Activated CD4-positive, alpha-beta T cell treated with anti-CD3 and anti-CD28 coated beads for 4 hours (primary cell): ENCODE measurements around the gene ATR.
"Not testable (repeated sequence)": the region's sequence is repeated elsewhere in the genome, so short reads cannot be mapped to it uniquely, and the experiment has no call there.

Experiments
- DNase-seq, 2 donors: peaks; one replicate each; pipeline ENCODE4 v3.0.0-alpha.2; 2020

ATR gene

DNA sequence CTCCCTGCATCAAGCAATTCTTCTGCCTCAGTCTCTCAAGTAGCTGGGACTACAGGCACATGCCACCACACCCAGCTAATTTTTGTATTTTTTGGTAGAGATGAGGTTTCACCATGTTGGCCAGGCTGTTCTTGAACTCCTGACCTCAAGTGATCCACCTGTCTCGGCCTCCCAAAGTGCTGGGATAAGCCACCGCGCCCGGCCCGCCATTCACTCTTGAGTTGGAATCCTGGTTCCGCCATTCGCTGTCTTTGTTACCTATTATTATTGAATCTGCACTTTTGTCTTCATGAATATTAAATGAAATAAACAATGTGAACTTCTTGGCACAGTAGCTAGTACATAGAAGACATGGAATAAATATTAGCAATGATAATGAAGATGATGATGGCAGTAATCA is 13.7 kb upstream of the ATR start:
- not testable (repeated sequence) for DNase-seq

DNA sequence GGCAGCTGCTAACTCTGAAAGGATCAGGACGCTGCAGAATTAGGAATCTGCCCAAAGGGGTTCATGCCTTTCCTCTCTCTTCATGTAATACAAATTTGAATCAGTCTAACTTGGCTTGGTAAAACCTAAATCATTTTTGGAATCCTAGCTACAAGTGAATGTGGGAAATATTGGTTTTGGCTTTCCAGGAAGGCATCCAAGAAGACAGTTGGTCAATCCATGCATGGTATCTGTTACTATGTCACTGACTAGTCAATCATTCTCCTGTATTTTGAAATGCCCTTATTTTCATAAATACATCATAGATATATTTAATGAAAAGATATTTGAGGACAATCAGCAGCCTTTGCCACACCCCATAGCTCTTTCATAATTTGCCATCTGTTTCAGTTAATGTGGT is 10.2 kb upstream of the ATR start:
- no peak for DNase-seq

DNA sequence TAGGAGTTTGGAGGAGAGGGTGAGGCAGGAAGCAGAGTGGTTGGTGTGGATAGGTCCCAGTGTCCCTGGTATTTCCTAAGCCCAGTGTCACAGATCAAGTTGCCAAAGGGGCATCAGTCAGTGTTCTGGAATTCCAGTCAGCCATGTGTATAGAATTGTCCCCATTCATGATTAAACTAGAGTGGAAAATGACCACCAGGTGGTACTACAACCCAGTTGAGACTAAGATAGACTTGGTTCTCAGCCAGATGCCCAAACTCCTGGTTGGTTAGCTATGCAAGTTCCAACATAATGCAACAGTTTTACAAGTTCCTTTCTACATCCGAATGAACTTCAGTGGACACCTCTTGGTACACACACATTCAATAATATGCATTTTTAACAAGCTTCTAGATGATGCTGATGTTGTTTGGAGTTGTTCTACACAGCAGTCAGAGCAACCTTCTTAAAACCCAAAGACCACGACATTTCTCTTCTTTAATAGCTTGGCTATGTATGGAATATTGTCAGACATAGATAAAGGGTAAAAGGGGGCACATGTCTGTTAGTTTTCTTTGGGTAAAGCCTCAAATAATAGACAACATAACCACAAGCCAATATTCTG is 8.4 kb upstream of the ATR start:
- peak; percentile 18 to 35 for DNase-seq

DNA sequence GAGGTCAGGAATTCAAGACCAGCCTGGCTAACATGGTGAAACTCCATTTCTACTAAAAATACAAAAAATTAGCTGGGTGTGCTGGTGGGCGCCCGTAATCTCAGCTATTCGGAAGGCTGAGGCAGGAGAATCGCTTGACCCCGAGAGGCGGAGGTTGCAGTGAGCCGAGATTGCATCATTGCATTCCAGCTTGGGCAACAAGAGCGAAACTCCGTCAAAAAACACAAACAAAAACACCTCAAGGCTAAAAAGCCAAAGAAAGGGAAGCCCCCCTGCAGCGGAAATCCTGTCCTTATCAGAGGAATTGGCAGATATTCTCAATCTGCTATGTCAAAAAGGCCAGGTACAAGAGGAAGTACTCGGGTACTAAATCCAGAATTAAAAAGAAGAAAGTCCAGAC is 2.5 kb upstream of the ATR start:
- not testable (repeated sequence) for DNase-seq

- no peak for DNase-seq
Observed at GRCh38 chr3:142580061-142580423, 1.5 kb upstream of the ATR start.

GRCh38 chr3:142577696-142578328 is 721 bp downstream of the ATR start:
- no peak for DNase-seq

- DNase-seq, result no peak
Observed at GRCh38 chr3:142576792-142577191, 1.7 kb downstream of the ATR start.

- no peak for DNase-seq
Observed at GRCh38 chr3:142574665-142575064, 3.9 kb downstream of the ATR start.

GRCh38 chr3:142574223-142574622 is 4.3 kb downstream of the ATR start:
- not testable (repeated sequence) for DNase-seq

DNA sequence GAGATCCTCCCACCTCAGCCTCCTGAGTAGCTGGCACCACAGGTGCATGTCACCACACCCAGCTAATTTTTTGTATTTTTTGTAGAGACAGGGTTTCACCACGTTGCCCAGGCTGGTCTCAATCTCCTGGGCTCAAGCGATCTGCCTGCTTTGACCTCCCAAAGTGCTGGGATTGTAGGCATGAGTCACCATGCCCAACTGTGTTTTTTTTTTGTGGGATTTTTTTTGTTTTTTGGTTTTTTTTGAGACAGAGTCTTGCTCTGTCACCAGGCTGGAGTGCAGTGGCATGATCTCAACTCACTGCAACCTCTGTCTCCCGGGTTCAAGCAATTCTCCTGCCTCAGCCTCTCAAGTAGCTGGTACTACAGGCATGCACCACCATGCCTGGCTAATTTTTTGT is 9.1 kb downstream of the ATR start:
- not testable (repeated sequence) for DNase-seq

DNA sequence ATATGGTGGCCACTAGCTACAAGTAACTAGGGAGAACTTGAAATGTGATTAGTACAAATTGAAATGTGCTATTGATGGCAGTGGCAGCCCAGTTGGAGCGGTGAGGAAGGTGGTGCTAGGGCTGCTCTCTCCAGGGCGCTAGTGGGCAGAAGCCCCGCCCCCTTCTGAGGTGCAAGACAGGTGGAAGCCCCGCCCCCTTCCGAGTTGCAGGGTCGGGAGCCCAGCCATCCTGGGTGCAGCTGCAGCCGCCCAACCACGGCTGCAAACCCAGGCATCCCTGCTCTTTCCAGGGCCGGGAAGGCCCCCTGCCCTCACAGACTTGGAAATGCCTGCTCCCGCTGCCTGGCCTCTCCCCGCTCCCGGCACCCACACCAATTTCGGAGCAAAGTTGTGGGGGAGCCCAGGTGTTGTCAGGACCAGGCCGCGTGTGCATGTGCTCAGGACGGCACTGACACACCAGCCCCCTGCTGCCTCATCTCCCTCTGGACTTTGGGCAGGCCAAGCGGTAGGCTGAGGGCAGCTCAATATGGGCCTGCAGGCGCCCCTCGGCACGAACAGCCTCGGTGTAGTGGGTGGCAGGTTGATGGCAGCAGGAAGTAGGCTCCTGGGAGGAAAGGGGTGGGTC is 10.0 kb downstream of the ATR start:
- no peak for DNase-seq

DNA sequence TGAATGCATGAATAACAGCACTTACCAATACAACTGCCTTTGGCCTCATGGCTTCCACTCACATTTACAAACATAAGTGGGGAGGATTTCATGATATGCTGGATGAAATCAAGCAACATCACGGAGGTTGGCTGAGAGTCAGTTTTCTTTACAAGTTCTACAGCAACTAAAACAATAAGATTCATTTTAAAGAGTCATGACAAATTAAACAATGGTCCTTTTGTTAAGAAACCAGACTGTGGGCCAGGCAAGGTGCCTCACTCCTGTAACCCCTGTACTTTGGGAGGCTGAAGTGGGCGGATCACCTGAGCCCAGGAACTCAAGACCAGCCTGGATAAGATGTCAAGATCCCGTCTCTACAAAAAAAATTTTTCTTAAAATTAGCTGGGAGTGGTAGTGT is 12.4 kb downstream of the ATR start:
- no peak for DNase-seq

DNA sequence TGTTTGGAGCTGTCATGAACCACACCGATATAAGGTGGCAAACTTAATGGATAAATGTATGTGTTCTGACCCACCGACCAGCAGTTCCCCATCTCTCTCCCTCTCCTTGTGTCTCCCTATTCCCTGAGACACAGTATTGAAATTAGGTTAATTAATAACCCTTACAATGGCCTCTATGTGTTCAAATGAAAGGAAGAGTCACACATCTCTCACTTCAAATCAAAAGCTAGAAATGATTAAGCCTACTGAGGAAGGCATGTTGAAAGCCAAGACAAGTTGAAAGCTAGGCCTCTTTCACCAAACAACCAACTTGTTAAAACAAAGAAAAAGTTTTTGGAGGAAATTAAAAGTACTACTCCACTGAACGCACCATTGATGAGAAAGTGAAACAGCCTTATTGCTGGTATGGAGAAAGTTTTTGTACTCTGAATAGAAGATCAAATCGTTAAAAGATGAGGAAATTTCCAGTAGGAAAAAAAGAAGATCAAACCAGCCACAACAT is 15.0 kb downstream of the ATR start:
- no peak for DNase-seq

- no peak for DNase-seq
Observed at GRCh38 chr3:142560118-142560517, 18.4 kb downstream of the ATR start.

DNA sequence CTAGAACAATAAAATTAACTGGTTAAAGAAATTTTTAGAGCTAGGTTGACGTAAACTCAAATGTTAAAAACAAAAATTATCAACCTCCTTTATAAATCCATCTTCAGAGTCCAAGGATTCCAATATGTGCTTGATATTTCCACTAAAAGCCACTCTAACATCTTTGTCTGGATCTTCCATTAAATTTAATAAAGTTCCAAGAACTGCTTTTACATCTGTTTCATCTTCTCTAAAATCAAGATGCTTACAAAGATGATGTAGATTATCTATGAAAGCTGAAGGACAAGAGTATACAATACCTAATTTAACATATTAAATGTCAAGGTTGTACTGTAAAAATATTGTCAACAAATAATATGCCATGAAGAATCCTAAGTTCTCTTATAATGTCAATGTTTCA is 24.8 kb downstream of the ATR start:
- DNase-seq, result no peak

GRCh38 chr3:142552579-142552978 is 26.0 kb downstream of the ATR start:
- not testable (repeated sequence) for DNase-seq

GRCh38 chr3:142549986-142550385 is 28.5 kb downstream of the ATR start:
- DNase-seq, result no peak

- no peak for DNase-seq
Observed at GRCh38 chr3:142543307-142543706, 35.2 kb downstream of the ATR start.

DNA sequence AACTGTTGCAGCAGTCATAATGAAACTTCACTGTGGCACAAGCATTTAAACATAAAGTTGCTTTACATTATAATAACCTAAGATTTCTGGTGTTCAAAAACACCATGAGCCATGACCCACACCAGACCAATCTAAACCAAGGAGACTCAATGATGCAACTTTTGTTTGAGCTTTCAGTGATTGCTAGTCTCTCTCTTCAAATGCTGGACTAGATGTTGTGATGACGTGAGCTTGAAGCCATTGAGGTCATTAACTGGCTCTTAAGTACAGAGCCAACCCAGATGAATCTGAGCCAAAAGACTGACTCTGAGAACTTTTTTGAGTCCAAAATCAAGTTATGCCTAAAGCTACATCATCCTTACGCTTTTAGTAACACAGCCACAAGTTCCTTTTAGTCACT is 36.5 kb downstream of the ATR start:
- DNase-seq, result no peak

DNA sequence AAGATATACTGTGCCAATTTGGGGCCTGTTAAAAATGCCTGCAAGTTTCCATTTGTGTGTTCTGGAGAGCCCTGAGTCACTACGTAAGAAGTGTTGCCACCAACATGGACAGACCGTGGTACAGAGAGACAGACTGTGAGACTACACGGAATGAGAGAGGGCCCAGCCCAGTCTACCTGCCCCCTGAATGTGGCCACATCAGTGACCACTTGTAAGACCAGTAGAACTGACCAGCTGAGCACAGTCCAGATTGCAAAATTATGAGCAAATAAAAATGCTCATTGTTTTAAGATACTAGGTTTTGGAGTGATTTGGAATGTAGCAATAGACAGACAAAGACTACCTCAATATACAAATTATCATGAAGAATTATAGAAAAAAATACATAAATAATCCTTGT is 42.0 kb downstream of the ATR start:
- no peak for DNase-seq

DNA sequence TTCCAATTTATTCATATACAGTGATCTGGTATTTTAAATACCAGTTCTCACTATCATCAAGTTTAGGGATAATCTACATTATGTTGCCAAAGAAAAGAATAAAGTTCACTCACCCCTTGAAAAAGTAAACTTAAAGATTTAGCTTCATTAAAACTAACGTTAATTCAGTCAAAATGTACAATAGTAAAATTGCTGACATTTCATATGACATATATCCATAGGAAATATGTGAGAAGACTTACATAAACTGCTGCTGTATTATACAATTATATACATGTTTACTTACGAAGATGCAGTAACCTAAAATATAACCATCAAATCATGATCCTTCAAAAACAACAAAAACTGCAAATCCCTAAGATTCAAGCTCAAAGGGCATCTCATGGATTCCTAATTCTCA is 44.0 kb downstream of the ATR start:
- no peak for DNase-seq

DNA sequence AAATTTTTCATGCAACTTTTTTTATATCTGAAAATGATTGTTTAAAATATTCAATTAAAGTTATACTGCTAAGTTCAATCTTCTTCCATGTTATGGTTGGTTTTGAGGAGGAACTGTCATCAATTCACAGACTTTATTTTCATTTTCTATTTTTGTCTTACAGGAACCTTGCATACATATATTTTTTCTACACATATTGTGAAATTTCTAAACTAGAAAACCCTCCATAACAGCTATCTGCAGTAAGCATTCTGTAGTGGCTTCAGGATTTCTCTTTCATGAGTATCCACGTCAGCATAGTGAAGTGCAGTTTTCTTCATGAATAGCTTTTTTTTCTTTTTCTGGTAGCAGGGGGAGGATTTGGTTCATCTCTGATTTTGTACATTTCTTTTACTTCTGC is 48.2 kb downstream of the ATR start:
- no peak for DNase-seq

GRCh38 chr3:142523921-142524566 is 54.5 kb downstream of the ATR start:
- no peak for DNase-seq

GRCh38 chr3:142509079-142509478 is 69.5 kb downstream of the ATR start:
- no peak for DNase-seq
